WI38 (cell line): ENCODE measurements around the gene RESP18.

Experiments used
- H3K4me3 ChIP-seq: 2 replicates; pipeline ENCODE4 v1.5.1; 2011; ENCODE audit warnings: low read depth, mild to moderate bottlenecking, control low read depth, low read length
- CTCF ChIP-seq: IDR thresholded peaks from 2 replicates; pipeline ENCODE4 v1.5.1; 2012; ENCODE audit warnings: low read depth, mild to moderate bottlenecking, control low read depth, low read length

Gene RESP18

GRCh38 chr2:219350215-219350614 is 17.7 kb upstream of the RESP18 start:
- TF ChIP-seq CTCF, result no peak
- no peak overlapping the region for H3K4me3 ChIP-seq

DNA sequence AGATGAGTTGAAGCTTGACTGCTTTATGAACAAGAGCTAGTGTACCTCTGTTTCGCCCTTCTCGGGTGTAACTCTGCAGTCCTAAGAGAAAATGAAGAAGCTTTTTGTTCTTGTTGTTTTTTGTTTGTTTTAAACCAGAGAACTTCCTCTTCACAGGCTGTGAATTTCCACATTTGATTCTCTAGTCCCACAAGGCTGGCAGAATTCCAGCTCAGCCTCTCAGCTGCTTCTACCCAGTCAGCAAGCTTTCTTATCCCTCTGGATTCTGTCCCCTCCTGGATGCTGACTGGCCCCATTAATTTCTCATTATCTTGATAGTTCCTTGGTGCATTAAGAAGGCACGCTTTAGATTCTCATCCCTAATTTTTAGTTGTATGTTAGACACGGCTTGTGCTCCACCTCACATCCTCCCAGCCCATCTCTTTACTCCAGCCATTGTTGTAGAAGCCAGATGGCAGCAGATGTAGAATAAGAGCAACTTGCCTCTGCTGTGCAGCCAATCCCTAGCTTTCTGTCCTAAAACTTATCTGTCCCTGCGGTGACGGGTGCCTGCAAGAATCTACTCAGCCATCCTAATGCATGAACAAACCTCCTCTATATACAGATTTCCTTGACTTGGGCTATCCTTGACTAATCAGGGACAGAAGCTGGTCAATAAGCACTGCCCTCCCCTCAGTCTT is 12.3 kb upstream of the RESP18 start:
- no peak overlapping the region for H3K4me3 ChIP-seq
- TF ChIP-seq CTCF, result no peak

GRCh38 chr2:219335373-219335786 is 2.8 kb upstream of the RESP18 start:
- H3K4me3 ChIP-seq, result no peak overlapping the region
- no peak for TF ChIP-seq CTCF

GRCh38 chr2:219334076-219334475 is 1.5 kb upstream of the RESP18 start:
- H3K4me3 ChIP-seq, result no peak overlapping the region
- TF ChIP-seq CTCF, result no peak

DNA sequence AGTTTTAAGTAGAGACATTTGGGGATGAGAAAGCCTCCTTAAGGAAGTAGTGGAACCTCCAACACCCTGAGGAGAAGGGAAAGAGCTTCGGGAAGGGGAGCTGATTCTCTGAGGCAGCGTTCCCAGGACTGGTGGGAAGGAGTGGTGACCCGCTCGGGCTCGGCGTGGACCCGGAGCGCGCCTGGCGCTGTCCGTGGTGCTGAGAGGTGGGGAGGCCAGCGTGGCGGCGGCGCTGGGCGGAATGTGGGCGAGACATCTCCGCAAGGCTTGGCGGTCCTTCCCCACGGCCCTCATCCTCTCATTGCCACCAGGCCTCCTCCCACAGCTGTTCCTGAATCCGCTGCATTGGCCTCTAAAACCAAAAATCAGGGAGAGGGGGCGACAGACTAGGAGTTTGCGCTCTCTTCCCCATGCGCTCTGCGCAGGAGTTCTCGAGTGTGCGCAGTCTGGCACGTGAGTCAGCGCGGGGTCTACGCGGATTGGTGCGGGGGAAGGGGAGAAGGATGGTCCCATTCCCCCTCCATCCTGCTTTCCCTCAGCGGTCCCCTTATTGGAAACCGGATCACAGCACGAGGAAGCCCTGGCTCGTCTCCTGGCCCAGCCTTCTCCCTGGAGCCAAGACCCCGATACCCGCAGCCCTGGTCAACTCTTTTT is 857 bp downstream of the RESP18 start:
- no peak for TF ChIP-seq CTCF
- no peak overlapping the region for H3K4me3 ChIP-seq

- no peak overlapping the region for H3K4me3 ChIP-seq
- no peak for TF ChIP-seq CTCF
These were observed 4.8 kb downstream of the RESP18 start for GRCh38 chr2:219327719-219328118.

- H3K4me3 ChIP-seq, result no peak overlapping the region
- TF ChIP-seq CTCF, result no peak
These were observed 6.8 kb downstream of the RESP18 start for GRCh38 chr2:219325657-219326315.
